Fibroblast of villous mesenchyme (primary cell): Measurements from ENCODE around the gene RNASE12. TPM values are rescaled to one million over a fixed set of nuclear protein-coding genes. Genes with fewer than 3 reads are reported as not detected.

ENCODE experiments used
- DNase-seq: peaks from one replicate; pipeline ENCODE4 v3.0.0-alpha.2; 2010; ENCODE audit warnings: low read depth
- H3K4me3 ChIP-seq: 2 replicates; pipeline ENCODE4 v1.5.1; 2011; ENCODE audit warnings: low read depth, mild to moderate bottlenecking, low read length
- CTCF ChIP-seq: IDR thresholded peaks from 2 replicates; pipeline ENCODE4 v1.5.1; 2012; ENCODE audit warnings: low read depth, mild to moderate bottlenecking, low read length; ENCODE audit not compliant: insufficient read depth
- total RNA-seq: library from RNA; depleted of rRNA; stranded (reverse); fragments of >200 nt; gene quantifications from 2 replicates; pipeline ENCODE4 v1.2.3, GENCODE V29; 2012

The RNASE12 gene
- total RNA-seq, 1 donor, result not detected

- peak; percentile 96 for DNase-seq
- H3K4me3 ChIP-seq, result peak overlapping the region; percentile 79
- TF ChIP-seq CTCF, result peak; percentile 72
Measured at GRCh38 chr14:20613094-20614037, 22.2 kb upstream of the RNASE12 start.

- TF ChIP-seq CTCF, result no peak
- H3K4me3 ChIP-seq, result no peak overlapping the region
- DNase-seq, result no peak
Measured at GRCh38 chr14:20612403-20612802, 21.2 kb upstream of the RNASE12 start.

GRCh38 chr14:20611277-20611676, 20.1 kb upstream of the RNASE12 start:
- TF ChIP-seq CTCF, result no peak
- no peak for DNase-seq
- H3K4me3 ChIP-seq, result no peak overlapping the region

DNA sequence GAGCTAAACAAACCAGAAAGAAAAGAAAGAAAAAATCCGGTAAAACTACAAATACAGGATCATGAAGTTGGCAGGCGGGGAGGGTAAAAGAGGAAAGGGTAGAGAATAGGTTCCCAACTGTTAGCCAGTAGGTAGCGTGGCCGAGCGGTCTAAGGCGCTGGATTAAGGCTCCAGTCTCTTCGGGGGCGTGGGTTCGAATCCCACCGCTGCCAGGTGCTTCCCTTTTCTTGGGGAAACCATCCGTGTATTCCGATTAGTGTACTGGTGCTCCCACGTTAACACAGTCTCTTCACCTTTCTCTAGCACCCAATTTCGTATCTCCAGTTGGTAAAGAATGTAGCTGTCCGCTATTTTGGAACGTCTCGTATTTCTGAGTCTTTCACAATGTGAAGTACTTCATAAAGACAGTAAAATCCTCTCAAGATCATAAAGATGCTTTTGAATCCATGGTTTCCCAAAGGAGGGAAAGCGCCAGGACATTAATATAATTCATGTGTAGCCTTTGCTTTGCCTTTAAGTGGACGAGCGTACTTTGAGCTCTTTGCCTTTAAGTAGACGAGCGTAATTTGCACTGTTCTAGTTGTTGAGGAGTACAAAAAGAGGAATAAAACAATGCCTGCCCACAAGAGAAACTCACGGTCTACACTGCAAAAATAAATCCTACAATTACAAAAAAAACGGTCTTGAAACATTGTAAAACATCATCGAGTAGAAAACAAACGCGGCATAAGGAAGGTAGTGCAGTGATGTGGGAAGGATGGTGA, 19.0 kb upstream of the RNASE12 start:
- TF ChIP-seq CTCF, result no peak
- DNase-seq, result peak; percentile 68

GRCh38 chr14:20609215-20610001, 18.2 kb upstream of the RNASE12 start:
- peak; percentile 93 for TF ChIP-seq CTCF
- peak; percentile 90 for DNase-seq
- peak overlapping the region; percentile 95 for H3K4me3 ChIP-seq

More for the DNA sequence above, 19.0 kb upstream of the RNASE12 start:
- peak overlapping the region; percentile 95 for H3K4me3 ChIP-seq

DNA sequence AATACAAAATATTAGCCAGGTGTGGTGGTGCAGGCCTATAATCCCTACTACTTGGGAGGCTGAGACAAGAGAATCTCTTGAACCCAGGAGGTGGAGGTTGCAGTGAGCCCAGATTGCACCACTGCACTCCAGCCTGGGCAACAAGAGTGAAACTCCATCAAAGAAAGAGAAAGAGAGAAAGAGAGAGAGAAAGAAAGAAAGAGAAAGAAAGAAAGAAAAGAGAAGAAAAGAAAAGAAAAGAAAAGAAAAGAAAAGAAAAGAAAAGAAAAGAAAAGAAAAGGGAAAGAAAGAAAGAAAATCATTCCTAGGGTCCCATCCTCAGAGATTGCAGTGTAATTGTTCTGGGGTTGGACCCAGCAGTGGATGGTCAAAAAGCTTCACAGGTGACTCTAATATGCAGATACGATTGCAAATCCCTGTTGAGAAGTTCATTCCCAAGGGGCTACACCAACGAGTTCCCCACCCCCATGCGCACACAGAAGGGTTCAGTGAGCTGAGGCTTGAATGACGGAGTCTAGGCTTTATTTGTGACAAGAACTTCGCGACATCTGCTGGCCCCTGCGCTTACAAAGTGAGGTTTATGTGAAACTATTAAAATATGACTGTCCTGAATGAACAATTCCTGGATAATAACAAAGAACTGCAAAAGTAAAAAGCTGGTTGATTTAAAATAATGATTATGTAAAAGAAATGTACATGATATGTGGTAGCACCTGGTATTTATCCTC, 17.4 kb upstream of the RNASE12 start:
- no peak overlapping the region for H3K4me3 ChIP-seq
- TF ChIP-seq CTCF, result no peak
- no peak for DNase-seq
